ENCODE measurements around the gene XAF1.
"Not testable (repeated sequence)": the region's sequence is repeated elsewhere in the genome, so short reads cannot be mapped to it uniquely, and the experiment has no call there.

XAF1 gene

GRCh38 chr17:6812295-6812694 lies 56.4 kb downstream of the XAF1 start:
- no peak for DNase-seq

GRCh38 chr17:6815775-6816174 lies 59.9 kb downstream of the XAF1 start:
- DNase-seq = no peak

- DNase-seq = not testable (repeated sequence)
Measured at GRCh38 chr17:6816368-6816767, 60.5 kb downstream of the XAF1 start.

GRCh38 chr17:6818938-6819337 lies 63.1 kb downstream of the XAF1 start:
- no peak for DNase-seq

- no peak for DNase-seq
Measured at GRCh38 chr17:6823011-6823442, 67.2 kb downstream of the XAF1 start.
